ENCODE data around the gene STK25. TPM values are rescaled to one million over a fixed set of nuclear protein-coding genes. Genes with fewer than 3 reads are reported as not detected.
"Not testable (repeated sequence)": the region's sequence is repeated elsewhere in the genome, so short reads cannot be mapped to it uniquely, and the experiment has no call there.

Gene STK25
- total and polyA plus RNA-seq, 2 experiments from 2014 or later = 183 to 192 TPM

- Histone ChIP-seq H3K4me3 (no peak overlapping the region), H3K4me2 (no peak overlapping the region), H3K79me2 (no peaks in the 10 kb centered on the region), H3K9me2 (replicated peaks; ENCODE audit: insufficient read depth) (no peaks in the 10 kb centered on the region), H3K27me3 (no peaks in the 10 kb centered on the region), H2AFZ (no peak overlapping the region), H3K9me3 (ENCODE audit: low read depth) (no peaks in the 10 kb centered on the region), H4K20me1 (ENCODE audit: insufficient read depth, poor library complexity, severe bottlenecking) (no peaks in the 10 kb centered on the region), H3K36me3 (replicated peaks; ENCODE audit: insufficient read depth, low read depth) (no peaks in the 10 kb centered on the region), H3K4me1 (ENCODE audit: insufficient read depth) (no peaks in the 10 kb centered on the region), H3K27ac (no peak overlapping the region)
- DNase-seq (ENCODE audit: low spot score) = no peak
- no peak for TF ChIP-seq EZH2phosphoT487 (IDR thresholded peaks at IDR 0.05; ENCODE audit: low read depth, severe bottlenecking, unreplicated experiment)
- no peak for TF ChIP-seq EZH2 (IDR thresholded peaks at IDR 0.05; ENCODE audit: borderline replicate concordance)
- no peak for TF ChIP-seq CTCF (IDR thresholded peaks at IDR 0.05; ENCODE audit: poor library complexity)
- 92% methylated on average over 3 of the region's 3 CpGs for WGBS (ENCODE audit: low lambda C conversion rate, missing lambda C conversion rate)
Observed at GRCh38 chr2:241454837-241455485, 53.4 kb downstream of the STK25 start.

GRCh38 chr2:241453919-241454318 is 54.5 kb downstream of the STK25 start:
- not testable (repeated sequence) for H2AFZ ChIP-seq; H3K4me2 ChIP-seq; H3K27ac ChIP-seq; H3K4me3 ChIP-seq; H3K27me3 ChIP-seq; H3K9me2 ChIP-seq (replicated peaks; ENCODE audit: insufficient read depth); H3K79me2 ChIP-seq; H3K4me1 ChIP-seq (ENCODE audit: insufficient read depth); H4K20me1 ChIP-seq (ENCODE audit: insufficient read depth, poor library complexity, severe bottlenecking); H3K9me3 ChIP-seq (ENCODE audit: low read depth); H3K36me3 ChIP-seq (replicated peaks; ENCODE audit: insufficient read depth, low read depth); DNase-seq (ENCODE audit: low spot score)
- WGBS (ENCODE audit: low lambda C conversion rate, missing lambda C conversion rate) = 90% methylated on average over 9 of the region's 9 CpGs

- Histone ChIP-seq H3K9me3 (ENCODE audit: low read depth) (no peaks in the 10 kb centered on the region), H4K20me1 (ENCODE audit: insufficient read depth, poor library complexity, severe bottlenecking) (no peaks in the 10 kb centered on the region), H3K27ac (no peak overlapping the region), H3K79me2 (no peaks in the 10 kb centered on the region), H2AFZ (no peak overlapping the region), H3K36me3 (replicated peaks; ENCODE audit: insufficient read depth, low read depth) (no peaks in the 10 kb centered on the region), H3K4me3 (no peak overlapping the region), H3K4me1 (ENCODE audit: insufficient read depth) (no peaks in the 10 kb centered on the region), H3K27me3 (no peaks in the 10 kb centered on the region), H3K4me2 (no peak overlapping the region), H3K9me2 (replicated peaks; ENCODE audit: insufficient read depth) (no peaks in the 10 kb centered on the region)
- WGBS (ENCODE audit: low lambda C conversion rate, missing lambda C conversion rate) = 78% methylated on average over 10 of the region's 10 CpGs
- no peak for DNase-seq (ENCODE audit: low spot score)
- TF ChIP-seq EZH2 (IDR thresholded peaks at IDR 0.05; ENCODE audit: borderline replicate concordance) (no peak), EZH2phosphoT487 (IDR thresholded peaks at IDR 0.05; ENCODE audit: low read depth, severe bottlenecking, unreplicated experiment) (no peak), CTCF (IDR thresholded peaks at IDR 0.05; ENCODE audit: poor library complexity) (no peak)
Observed at GRCh38 chr2:241451840-241452506, 56.4 kb downstream of the STK25 start.

GRCh38 chr2:241450092-241450491 is 58.3 kb downstream of the STK25 start:
- H4K20me1 ChIP-seq (ENCODE audit: insufficient read depth, poor library complexity, severe bottlenecking); H3K36me3 ChIP-seq (replicated peaks; ENCODE audit: insufficient read depth, low read depth); H3K4me3 ChIP-seq; H2AFZ ChIP-seq; H3K9me2 ChIP-seq (replicated peaks; ENCODE audit: insufficient read depth); H3K27ac ChIP-seq; DNase-seq (ENCODE audit: low spot score); H3K9me3 ChIP-seq (ENCODE audit: low read depth); H3K4me1 ChIP-seq (ENCODE audit: insufficient read depth); H3K4me2 ChIP-seq; H3K27me3 ChIP-seq; H3K79me2 ChIP-seq: not testable (repeated sequence)
- WGBS (ENCODE audit: low lambda C conversion rate, missing lambda C conversion rate) = 89% methylated on average over 7 of the region's 7 CpGs
